ENCODE measurements around the gene ADAMTS18.
"Not testable (repeated sequence)": the region's sequence is repeated elsewhere in the genome, so short reads cannot be mapped to it uniquely, and the experiment has no call there.

Gene ADAMTS18, protein sequence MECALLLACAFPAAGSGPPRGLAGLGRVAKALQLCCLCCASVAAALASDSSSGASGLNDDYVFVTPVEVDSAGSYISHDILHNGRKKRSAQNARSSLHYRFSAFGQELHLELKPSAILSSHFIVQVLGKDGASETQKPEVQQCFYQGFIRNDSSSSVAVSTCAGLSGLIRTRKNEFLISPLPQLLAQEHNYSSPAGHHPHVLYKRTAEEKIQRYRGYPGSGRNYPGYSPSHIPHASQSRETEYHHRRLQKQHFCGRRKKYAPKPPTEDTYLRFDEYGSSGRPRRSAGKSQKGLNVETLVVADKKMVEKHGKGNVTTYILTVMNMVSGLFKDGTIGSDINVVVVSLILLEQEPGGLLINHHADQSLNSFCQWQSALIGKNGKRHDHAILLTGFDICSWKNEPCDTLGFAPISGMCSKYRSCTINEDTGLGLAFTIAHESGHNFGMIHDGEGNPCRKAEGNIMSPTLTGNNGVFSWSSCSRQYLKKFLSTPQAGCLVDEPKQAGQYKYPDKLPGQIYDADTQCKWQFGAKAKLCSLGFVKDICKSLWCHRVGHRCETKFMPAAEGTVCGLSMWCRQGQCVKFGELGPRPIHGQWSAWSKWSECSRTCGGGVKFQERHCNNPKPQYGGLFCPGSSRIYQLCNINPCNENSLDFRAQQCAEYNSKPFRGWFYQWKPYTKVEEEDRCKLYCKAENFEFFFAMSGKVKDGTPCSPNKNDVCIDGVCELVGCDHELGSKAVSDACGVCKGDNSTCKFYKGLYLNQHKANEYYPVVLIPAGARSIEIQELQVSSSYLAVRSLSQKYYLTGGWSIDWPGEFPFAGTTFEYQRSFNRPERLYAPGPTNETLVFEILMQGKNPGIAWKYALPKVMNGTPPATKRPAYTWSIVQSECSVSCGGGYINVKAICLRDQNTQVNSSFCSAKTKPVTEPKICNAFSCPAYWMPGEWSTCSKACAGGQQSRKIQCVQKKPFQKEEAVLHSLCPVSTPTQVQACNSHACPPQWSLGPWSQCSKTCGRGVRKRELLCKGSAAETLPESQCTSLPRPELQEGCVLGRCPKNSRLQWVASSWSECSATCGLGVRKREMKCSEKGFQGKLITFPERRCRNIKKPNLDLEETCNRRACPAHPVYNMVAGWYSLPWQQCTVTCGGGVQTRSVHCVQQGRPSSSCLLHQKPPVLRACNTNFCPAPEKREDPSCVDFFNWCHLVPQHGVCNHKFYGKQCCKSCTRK (N-terminal part only)

DNA sequence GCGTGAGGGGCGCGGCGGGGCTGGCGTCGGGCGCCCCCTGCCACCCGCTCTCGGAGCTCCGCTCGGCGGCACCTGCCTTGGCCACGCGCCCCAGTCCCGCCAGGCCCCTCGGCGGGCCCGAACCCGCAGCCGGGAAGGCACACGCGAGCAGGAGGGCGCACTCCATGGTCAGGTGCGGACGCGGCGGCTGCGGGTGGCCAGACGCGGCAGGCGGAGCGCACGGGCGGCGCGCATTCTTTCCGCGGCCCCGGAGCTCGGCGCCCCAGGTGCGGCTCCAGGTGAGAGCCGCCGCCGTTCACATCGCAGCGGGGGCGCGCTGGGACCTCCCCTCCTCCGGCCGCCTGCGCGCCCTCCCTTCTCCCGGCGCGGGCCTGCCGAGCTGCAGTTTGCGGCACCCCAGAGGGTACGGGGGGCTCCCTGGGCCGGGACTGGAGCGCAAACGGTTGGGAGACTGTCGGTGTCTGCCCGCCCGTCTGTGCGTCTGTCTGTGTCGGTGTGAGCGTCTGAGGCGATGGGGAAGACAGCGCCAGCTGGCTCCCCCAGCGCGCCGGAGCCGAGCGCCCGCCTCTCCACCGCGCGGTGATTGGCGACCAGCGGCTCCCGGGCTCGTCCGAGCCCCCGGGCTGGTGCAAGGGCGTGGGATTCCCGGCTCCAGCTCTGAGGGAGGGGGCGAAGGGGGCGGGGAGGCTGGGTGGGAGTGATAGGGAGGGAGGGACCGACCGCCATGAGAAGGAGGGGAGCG, at the start of gene ADAMTS18:
TSS of gene ADAMTS18 (minus strand) at position 505 of the 742 bp plus-strand sequence. CDS start at position 166, 339 bp downstream.
- in situ Hi-C loops (cut with MboI; ENCODE audit: low sequenced_read_pairs) = no loop called here

DNA sequence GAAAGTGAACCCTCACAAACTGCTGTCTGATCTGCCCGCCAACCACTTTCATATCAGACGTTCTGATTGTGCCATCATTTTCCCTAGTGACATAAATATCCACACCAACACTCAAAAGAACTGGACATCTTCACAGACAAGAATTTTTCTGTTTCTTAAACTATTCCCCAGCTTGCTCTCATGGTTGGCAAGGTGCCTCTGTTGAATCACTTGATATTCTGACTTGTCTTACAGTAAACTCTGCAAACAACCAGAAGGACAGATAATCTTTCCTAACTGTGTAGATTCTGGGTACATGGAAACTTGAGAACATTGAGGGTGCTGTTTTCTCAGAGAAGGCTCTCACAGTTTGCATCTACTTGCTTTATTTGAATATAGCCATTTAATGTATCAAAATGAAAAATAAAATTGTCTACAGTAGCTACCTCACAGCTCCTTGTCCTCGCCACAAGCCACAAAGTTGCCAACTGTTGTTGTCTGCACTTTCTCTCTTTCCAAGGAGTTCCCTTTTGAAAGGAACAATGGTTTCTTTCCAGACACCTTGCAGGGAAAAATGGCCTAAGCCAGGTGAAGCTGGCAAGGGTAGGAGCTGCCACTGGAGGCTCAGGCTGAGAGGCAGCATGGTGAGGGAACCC, 46.0 kb upstream of the ADAMTS18 start:
- in situ Hi-C loops (cut with MboI; ENCODE audit: low sequenced_read_pairs) = no loop called here

DNA sequence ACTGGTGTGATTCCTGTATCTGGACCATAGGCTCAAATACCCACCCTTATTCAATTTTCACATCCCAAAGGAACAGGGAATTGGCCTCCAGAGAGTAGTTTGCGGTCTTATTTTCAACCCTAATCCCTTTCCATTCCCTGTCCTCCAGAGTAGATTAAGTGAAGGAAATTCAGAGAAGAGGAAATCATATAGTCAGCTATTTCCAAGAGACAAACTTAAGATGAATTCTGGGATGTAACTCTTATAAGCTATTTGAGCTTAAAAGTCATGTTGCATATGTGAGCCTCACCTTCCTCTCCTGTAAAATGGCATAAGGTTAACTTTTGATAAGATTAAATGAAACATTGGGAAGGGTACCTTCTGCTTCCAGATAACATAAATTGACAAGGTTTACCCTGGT, 37.4 kb upstream of the ADAMTS18 start:
- in situ Hi-C loops (cut with MboI; ENCODE audit: low sequenced_read_pairs) = no loop called here

DNA sequence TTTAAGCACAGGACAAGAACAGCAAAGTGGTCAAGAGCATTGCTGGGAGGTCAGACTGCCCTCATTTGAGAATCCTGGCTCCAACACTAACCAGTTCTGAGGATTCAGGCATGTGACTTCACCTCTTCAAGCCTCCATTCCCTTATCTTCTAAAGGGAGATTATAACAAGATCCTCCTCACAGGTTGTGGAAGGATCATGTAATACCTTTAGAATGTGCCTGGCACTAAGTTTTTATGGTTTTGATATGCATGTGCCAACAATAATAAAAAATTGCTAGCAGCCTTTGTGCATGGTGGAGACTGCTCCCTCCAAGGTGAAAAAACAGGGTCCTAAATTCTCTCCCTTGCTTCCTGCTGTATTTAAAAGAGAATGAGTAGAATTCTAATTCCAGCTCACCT, 36.0 kb upstream of the ADAMTS18 start:
- in situ Hi-C loops (cut with MboI; ENCODE audit: low sequenced_read_pairs) = no loop called here

DNA sequence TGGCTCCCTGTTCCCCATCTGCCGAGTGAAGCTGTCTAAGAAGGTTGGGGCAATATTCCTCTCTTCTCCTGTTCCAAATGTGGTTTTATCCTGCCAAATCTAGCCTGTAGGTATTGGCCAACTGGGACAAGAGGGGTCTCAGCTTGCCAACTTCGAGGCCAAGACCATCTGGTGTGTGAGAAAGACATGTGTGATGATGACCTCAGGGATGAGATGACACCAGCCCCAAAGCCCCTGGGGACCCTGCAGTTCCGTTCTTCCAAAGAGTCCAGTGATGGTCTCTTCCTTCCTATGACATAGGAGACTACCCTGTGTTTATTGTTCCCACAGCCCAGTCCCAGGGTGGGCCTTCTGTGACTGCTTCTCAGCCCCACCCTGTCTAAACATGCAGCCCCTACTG, 34.8 kb upstream of the ADAMTS18 start:
- in situ Hi-C loops (cut with MboI; ENCODE audit: low sequenced_read_pairs) = no loop called here

DNA sequence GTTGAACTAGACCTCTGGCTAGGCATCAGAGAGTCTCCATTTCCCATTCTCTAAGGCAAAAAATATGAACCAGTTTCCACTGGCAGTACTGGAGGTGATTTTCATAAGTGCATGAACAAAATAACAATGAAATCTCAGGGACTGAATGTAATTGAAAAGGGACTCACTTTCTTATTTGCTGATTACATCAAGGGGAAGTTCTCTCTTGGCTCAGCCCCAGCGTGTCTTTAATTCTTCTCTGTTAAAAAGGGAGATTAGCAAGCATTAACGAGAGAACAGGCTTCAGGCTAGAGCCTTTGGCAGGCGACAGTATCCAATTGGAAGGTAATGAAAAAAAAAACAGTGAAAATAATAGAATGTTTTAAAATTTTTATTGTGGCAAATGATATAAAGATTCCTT, 34.0 kb upstream of the ADAMTS18 start:
- in situ Hi-C loops (cut with MboI; ENCODE audit: low sequenced_read_pairs) = no loop called here

DNA sequence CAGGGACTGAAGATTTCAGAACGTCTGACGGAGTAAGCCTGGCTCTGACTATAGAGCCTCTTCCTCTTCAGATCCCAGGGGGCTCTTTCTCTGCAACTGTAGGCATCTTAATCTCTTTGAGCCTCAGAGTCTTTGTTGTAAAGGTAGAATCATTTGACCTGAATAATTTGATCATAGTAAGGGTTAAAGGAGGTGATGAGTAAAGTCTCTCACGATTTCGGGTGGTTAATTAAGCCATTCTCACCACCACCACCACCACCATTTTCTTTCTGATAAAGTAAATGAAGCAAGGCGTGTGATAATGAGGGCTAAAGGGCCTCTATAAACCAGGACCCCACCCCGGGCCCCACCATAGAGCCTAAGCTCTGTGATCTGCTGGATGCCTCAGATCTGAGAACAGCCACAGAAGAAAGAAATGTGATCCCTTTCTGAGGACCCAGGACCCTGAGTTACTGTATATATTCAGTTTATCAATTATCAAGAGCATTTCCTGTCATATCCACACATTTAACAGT, 33.0 kb upstream of the ADAMTS18 start:
- in situ Hi-C loops (cut with MboI; ENCODE audit: low sequenced_read_pairs) = no loop called here

DNA sequence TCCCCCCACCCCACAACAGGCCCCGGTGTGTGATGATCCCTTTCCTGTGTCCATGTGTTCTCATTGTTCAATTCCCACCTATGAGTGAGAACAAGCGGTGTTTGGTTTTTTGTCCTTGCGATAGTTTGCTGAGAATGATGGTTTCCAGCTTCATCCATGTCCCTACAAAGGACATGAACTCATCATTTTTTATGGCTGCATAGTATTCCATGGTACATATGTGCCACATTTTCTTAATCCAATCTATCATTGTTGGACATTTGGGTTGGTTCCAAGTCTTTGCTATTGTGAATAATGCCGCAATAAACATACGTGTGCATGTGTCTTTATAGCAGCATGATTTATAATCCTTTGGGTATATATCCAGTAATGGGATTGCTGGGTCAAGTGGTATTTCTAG, 28.8 kb upstream of the ADAMTS18 start:
- in situ Hi-C loops (cut with MboI; ENCODE audit: low sequenced_read_pairs) = not testable (repeated sequence)

DNA sequence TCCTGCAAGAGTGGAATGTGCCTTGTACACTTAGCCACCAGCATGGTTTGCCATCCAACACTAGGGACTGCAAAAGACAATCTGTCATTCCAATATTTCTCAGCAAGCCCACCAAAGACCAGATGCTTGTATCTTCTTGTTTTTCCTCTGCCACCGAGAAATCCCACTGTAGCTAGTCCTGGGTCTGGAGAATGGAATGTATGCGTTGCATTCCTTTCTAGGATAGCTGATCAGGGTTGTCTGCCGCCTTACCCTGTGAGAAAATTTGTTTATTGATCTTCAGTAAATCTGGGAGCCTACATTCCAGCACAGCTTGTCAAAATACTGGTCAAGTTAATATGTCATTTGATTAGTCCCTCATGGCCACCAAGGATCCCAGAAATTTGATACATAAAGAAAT, 28.1 kb upstream of the ADAMTS18 start:
- in situ Hi-C loops (cut with MboI; ENCODE audit: low sequenced_read_pairs) = no loop called here

DNA sequence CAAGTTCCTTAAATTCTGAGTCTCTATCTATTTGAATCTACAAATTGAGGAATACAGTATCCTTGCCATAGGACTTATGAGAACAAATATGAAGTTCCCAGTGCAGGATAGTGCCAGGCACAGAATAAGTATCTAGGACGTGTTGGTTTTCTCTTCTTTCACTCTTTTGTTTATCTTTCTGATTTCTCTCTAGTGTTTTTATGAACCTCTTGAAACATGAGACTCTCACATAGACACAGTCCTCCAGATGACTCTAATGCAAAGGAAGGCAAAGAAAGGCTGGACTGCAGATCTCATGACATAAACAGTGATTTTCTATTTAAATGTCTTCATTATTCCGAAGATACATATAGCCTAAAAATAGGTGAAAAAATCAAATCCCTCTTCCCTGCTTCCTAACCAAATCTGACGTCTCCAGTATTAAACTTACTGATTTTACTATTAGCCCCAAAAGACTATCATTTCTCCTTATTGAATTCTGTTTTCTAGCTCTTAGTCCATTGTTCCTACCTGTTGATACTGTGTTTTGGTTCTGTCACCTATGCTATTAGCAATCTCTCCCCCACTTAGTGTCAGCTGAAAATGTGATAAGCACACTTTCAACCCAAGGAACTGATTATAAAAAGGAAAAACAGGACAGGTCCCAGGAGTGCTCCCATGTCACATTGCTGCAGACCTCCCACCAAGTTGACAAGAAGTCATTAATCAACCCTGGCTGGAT, 24.9 kb upstream of the ADAMTS18 start:
- in situ Hi-C loops (cut with MboI; ENCODE audit: low sequenced_read_pairs) = no loop called here

DNA sequence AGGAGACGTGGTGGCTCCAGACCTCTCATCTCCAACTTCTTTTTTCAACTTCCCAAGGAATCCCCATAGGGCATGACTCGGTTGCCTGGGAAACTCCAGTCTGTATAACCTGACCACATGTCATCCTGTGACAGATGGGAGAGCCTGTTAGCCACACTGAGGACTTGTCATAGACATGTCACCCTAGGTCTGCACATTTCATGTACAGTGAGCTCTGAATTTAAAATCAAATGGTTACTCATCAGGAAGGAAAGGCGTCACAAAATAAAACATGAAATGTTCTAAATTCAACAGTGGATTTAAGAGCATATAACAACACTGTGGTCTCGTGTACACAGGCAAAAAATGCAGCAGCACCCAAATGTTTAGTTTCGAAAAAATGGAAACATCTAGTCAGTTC, 22.2 kb upstream of the ADAMTS18 start:
- in situ Hi-C loops (cut with MboI; ENCODE audit: low sequenced_read_pairs) = no loop called here

DNA sequence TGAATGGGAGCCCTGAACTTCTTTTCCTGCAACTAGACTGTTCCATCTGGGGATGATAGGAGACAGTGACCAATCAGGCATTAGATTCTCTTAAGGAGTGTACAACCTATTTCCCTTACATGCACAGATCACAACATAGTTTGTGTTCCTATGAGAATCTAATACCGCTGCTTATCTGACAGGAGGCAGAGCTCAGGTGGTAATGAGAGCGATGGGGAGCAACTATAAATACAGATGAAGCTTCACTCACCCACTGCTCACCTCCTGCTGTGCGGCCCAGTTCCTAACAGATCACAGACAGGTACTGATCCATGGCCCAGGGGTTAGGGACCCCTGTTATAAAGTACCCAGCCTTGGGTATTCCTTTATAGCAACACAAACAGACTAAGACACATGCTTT, 17.4 kb upstream of the ADAMTS18 start:
- in situ Hi-C loops (cut with MboI; ENCODE audit: low sequenced_read_pairs) = no loop called here

DNA sequence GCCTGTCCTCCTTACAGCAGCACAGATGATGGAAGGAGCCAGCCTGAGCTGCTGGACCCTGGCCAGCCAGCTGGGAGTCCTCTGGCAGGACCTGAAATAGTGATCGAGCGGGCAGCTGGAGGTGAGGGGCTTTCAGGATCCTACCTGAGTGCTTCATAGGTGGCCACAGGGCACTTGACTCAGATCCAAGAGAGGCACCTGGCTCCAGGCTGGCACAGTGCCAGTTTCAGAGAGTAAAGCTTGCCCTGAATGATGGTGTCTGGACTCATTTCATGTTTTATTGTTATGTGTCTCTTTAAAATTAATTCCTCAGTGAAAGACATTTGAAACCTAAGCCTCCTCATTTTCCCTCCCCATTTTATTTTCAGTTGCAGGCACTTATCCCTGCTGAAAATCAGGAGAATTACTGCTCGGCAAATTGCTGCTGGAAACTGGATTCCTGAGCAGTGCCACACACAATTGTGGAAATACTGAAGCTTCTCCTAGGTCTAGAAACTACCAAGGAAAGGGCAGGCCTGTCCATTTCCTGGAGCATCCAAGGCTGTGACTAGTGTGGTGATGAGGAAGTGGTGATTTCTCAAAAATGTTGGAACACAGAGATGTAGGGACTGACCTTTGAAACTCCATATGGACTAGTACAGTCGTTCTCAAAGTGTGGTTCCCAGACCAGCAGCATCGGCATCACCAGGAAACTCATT, 16.1 kb upstream of the ADAMTS18 start:
- in situ Hi-C loops (cut with MboI; ENCODE audit: low sequenced_read_pairs) = no loop called here

DNA sequence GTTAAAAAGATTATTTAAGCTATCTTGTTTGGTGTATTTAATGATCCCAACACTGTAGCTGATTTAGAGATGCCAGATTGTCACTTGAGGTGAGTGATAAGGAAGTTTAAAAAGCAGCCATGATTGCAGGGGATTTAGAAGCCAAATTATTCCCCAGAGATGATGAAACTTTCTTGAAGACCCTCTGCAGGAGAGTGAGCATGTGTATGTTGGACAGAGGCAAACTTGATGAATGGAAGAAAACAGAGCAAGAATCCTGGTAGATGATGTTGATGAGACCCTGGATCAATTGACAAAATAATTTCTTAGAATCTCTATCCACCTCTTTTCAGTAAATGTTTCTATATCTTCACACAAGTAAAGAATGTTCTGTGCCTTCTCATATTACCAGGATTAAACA, 14.4 kb upstream of the ADAMTS18 start:
- in situ Hi-C loops (cut with MboI; ENCODE audit: low sequenced_read_pairs) = no loop called here

DNA sequence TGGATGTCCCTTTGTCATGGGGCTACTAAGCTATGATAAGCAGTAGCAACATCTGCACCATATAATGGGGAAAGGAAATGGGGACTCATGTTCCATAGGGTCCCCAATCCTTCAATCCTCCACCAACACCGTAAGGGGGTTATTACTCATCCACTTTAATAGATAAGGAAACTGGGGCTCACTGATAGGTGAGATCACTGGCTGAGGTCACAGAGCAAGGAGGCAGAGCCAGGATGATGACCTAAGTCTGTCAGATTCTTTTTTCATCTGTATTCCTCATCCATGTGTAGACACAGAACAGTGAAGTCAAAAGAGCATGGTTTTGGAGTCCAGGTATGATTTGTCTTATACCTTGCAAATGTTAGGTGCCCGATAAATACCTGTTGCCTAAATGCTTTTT, 10.5 kb upstream of the ADAMTS18 start:
- in situ Hi-C loops (cut with MboI; ENCODE audit: low sequenced_read_pairs) = no loop called here

DNA sequence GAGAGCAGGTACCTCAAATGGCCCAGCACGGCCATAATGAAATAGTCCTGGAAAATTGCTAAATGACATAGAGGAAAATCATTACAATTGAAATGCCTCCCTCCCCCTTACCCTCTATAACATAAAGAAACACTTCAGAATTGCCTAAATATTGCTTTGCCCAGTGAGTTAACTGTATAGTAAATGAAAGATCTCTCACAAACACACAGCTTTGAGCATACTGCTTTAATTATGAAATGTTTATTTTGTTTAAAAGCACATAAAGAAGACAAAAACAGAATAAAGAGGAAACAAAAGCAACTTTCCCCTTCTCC, 9.3 kb upstream of the ADAMTS18 start:
- in situ Hi-C loops (cut with MboI; ENCODE audit: low sequenced_read_pairs) = no loop called here

DNA sequence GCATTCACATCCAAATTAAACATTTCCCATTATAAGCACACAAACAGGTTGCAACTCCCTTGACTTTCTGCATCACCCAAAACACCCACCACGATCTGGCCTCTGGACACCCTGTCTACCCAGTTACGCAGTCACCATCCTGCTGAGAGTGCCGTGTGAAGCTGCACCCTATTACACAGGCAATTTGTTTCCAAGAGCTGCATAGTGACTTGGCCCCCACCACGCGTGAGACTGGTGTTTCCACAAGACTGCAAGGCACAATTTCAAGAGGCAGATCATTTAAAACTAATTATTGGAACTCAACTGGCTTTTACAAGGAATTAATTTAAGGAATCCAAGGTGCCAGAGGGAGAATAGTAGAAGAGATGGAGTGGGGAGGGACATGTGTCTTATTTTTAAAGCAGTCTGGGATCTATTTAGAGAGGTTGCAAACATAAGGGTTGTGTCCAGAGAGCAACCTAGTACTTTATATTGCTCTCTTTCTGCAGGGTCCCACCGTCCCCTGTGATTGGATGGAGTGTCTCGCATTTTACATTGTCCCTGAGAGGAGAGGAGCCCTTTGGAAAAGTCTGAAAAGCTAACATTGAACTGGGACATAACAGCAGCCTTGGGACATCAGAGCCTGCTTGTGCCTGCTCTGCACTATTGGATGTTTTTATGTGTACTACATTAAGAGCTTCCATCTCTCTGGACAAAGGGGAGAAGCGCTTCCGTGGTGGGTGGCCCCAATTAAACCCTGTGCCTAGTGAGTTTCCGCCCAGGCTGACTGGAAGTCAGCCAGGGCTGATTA, 8.7 kb upstream of the ADAMTS18 start:
- in situ Hi-C loops (cut with MboI; ENCODE audit: low sequenced_read_pairs) = no loop called here

DNA sequence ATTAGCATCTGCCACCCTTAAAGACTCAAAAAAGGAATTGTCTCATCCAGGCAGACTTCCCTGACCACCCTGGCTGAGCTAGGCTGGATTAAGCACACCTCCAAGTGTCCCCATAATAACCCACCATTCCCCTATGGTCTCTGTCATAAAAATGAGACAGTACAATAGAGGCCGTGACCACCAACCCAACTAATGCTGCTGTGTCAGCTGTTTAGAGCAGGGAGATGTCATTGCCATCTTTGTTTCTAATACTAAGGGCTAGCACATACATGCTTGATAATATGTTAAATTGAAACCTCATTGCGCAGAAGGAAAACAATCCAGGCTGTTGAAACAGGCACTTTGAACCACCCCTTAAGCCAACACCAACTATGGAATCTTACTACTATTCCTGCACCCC, 7.2 kb upstream of the ADAMTS18 start:
- in situ Hi-C loops (cut with MboI; ENCODE audit: low sequenced_read_pairs) = no loop called here
